Stimulated activated CD8-positive, alpha-beta memory T cell treated with anti-CD3 and anti-CD28 coated beads, Interleukin-15, amount 100 ng/mL, for 4 hours (primary cell): Measurements from ENCODE around the gene MLLT3.

Experiments
- DNase-seq, 2 donors: peaks; one replicate each; pipeline ENCODE4 v3.0.0-alpha.2; 2020; ENCODE audit warnings: low read depth in 2 of 2

The MLLT3 gene

GRCh38 chr9:20512106-20512505 is 110.2 kb downstream of the MLLT3 start:
- no peak for DNase-seq

DNA sequence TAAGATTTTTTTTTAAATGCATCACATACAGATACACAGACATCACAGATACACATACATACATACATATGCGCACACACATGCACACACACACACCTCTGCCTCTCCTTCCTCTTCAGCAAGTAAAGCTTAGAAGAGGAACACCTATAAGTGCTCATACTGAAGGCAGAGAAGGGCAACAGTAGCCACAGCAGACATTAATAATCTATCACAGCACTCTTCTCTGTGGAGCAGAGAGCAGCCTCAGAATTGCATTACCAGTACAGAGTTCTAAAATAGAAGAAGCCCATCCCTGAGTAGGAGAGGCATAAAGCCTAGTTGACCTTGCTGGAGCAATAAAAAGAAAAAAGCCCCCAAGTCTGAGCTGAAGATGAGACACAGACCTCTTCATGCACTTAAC is 110.6 kb downstream of the MLLT3 start:
- no peak for DNase-seq

DNA sequence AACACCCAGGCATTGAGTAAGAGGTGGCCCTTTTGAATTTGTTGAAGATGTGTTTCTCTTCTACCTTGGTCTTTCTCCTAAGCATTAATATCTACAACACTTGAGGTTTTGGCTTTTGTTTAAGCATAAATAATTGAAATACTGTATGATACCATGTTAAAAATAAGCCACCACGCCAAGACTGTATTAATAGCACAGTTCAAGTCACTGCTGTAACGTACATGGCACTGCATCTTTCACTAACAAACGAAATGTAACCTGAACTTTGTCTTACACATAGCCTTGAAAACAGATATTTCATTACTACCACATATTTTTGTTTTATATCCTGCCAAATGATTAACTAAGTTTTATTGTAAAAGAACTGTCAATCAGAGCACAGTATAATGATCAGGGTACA is 112.8 kb downstream of the MLLT3 start:
- DNase-seq: no peak

DNA sequence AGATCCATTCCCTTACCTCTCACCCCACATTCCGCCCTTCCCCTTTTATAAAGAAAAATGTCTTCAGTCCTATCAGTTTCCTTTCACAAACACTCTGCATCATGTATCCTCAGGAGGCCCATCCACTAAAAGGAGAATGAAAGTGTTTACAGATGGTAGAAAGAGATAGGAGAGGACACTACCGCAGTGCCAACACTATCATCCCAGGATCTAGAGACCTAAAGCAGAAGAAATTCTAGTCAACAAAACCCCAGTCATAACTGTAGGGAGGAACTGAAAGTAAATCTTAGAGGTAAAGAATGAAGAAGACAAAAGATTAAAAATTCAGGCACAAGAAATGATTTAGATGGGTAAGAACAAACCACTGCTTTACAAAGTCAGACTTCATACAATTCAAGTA is 114.1 kb downstream of the MLLT3 start:
- DNase-seq: no peak

GRCh38 chr9:20507431-20507830 is 114.9 kb downstream of the MLLT3 start:
- DNase-seq: no peak

DNA sequence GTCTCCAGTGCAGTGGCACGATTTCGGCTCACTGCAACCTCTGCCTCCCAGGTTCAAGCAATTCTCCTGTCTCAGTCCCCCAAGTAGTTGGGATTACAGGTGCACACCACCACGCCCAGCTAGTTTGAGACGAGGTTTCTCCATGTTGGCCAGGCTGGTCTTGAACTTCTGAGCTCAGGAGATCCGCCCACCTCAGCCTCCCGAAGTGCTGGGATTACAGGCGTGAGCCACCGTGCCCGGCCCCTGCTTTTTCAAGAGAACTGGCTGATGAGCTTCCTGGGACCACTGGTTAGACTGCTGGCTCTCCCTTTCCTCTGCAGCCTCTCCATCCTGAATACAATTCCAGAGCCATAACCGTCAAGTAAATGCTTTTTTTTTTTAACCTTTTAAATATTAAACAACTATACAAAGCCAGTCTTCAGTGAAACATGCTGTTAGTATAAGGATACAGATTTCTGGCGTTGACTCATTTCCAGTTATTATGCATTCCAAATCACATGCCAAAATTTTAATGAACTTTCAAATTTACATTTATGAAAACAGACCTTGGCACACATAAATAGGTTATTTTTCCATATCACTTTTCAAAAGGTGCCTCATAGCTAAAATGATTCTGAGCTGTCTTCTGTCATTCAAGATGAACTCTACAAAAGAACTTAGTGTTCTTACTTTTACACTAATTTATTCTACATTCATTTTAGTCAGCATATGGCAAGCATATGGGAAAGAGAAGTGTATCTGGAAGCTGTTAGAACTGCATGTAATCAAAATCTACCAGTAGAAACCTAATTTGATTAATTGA is 116.0 kb downstream of the MLLT3 start:
- DNase-seq: no peak

GRCh38 chr9:20505574-20505973 is 116.7 kb downstream of the MLLT3 start:
- DNase-seq: no peak

- DNase-seq: no peak
Observed at GRCh38 chr9:20504930-20505329, 117.4 kb downstream of the MLLT3 start.

DNA sequence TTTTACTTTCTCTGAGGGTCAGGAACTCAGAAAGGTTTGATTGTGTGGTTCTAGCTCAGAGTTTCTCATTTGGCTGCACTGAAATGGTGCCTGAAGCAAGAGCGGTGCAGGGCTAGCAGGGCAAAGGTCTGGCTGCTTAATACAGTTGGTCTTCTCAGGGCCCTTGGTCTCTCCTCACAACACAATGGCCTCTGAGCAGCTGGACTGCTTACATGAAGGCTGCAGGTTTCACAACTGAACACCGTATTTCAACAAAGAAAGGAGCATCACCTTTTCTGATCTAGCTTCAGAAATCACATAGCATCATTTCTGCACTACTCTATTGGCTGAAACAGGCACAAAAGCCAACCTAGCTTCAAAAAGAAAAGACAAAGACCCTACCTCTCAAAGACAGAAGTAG is 122.2 kb downstream of the MLLT3 start:
- no peak for DNase-seq

GRCh38 chr9:20499013-20499412 is 123.3 kb downstream of the MLLT3 start:
- DNase-seq: no peak

DNA sequence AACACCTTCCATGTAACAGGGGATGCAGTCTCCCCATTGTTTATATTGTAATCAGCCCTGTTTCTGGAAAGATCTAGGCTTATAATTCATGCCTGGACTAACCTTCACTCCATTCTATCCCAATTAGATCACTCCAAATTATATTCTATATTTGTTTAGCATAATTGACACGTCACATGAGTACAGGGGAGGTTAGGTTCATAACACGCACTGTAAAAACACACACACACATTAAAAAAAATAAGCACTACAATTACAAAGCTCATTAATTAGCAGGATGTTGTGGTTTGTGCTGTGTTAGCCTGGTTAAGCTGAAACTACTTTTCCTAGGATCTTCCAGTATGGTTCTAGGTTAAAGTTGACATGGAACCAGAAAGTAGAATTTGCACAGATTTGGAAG is 126.0 kb downstream of the MLLT3 start:
- DNase-seq: no peak

GRCh38 chr9:20495098-20495497 is 127.2 kb downstream of the MLLT3 start:
- DNase-seq: no peak

- DNase-seq: no peak
Observed at GRCh38 chr9:20494035-20494434, 128.3 kb downstream of the MLLT3 start.

- no peak for DNase-seq
Observed at GRCh38 chr9:20492772-20493171, 129.5 kb downstream of the MLLT3 start.

DNA sequence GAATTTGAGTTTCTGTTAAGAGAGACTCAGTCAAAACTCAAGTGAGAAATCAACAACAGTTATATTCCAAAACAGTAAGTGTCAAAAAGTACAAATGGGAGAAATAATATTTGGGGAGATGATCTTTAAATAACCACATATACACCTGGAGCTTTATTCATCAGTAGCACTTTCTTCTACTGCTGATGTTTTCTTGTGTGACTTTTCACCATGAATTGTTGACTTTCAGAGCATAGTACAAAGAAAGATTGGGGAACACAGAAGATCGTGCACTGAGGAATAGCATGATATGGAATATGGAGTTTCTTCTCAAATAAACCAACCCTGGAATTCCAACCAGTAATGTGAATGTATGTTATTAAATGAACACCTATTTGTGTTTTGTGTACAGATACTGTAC is 130.7 kb downstream of the MLLT3 start:
- DNase-seq: no peak

DNA sequence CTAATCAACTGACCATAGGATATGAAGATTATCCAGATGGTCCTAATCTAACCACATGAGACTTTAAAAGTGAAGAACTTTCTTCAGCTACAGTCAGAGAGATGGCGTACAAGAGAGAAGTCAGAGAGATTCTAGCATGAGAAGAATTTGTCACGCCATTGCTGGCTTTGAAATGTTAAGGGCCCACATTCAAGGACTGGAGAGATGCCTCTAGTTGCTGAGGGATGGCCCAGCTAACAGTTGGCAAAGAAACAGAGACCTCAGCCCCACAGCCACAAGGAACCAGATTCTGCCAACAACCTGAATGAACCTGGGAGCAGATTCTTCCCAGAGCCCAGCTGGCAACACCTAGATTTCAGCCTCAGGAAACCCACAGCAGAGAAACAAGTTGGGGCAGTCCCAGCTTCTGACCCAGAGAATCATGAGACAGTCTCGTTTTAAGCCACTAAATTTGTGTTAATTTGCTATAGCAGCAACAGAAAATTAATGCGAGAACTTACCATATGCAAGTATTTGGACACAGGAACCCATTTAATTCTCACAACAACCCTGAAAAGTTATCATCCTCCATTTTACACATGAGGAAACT is 132.0 kb downstream of the MLLT3 start:
- DNase-seq: no peak

GRCh38 chr9:20488691-20489090 is 133.6 kb downstream of the MLLT3 start:
- DNase-seq: no peak

DNA sequence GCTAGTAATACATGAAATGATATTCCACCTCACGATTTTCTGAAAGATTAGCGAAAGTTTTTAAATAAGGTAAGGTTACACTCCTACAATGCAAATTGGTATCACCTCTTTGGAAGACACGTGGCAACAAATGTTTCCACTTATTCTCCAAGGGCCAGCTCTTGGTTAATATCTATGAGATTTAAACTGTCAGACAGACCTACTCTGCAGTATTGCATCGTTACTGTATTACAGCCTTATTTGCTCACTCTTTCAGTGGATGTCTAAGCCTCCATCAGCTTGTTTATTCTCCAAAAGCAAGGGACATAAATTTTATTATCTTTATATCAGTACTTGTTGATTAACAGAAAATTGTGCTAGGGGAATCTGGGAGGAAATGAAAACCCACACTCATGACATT is 135.7 kb downstream of the MLLT3 start:
- no peak for DNase-seq

GRCh38 chr9:20481437-20481836 is 140.9 kb downstream of the MLLT3 start:
- no peak for DNase-seq

GRCh38 chr9:20480249-20480648 is 142.1 kb downstream of the MLLT3 start:
- no peak for DNase-seq

DNA sequence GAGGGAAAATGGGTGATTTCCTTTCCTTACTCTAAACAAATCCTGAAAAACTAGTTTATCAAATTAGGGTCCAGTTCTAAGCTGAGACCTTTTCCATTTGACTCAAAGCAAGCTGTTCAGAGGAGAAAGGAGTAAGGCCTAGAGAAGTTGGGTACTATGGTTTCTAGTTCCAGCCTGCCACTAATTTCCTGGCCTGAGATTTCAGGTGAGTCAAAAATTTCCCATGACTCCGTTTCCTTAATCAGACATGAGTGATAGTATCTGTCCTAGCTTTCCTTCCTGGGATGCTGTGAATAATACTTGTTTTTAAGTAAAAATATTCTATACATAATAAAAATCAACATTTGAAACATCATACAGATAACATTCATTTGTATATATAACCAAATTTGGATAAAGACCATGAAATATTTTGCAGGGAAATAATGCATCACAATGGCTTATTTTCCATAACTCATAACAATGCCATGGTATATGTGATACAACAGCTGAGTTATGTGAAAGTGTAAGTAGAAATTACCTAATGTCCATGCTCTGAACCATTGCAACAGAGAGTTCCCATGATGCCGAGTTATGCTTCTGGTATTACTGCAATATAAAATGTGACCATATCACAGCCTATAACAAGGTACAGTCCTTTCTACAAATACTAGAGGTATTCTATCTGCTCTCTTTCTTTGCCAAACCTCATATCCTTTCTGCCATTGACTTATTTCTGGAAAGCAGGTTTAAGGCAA is 142.7 kb downstream of the MLLT3 start:
- DNase-seq: no peak

GRCh38 chr9:20478786-20479185 is 143.5 kb downstream of the MLLT3 start:
- DNase-seq: no peak
